Esophagus mucosa (tissue), 1 donor: ENCODE data around the gene PPFIA2. TPM values are rescaled to one million over a fixed set of nuclear protein-coding genes. Genes with fewer than 3 reads are reported as not detected.
"Not testable (repeated sequence)": the region's sequence is repeated elsewhere in the genome, so short reads cannot be mapped to it uniquely, and the experiment has no call there.

ENCODE experiments used
- ATAC-seq: fragments of 200-7000 bp; cut with Tn5 transposase; one replicate; pipeline ENCODE4 v1.9.1; 2020
- total RNA-seq: library from RNA; stranded (reverse); gene quantifications from one replicate; pipeline ENCODE4 v1.2.4, GENCODE V29; 2023
- donor health status: DM: yes; HTN: yes; CAD: no.

Gene PPFIA2
- total RNA-seq, 1 donor from 2014 or later = not detected

GRCh38 chr12:81659310-81659709 lies 99.8 kb downstream of the PPFIA2 start:
- ATAC-seq = not testable (repeated sequence)

- no peak for ATAC-seq
These were observed 114.6 kb downstream of the PPFIA2 start for GRCh38 chr12:81644503-81644902.

GRCh38 chr12:81639196-81639595 lies 120.0 kb downstream of the PPFIA2 start:
- ATAC-seq = no peak

GRCh38 chr12:81633127-81633526 lies 126.0 kb downstream of the PPFIA2 start:
- ATAC-seq = no peak

- no peak for ATAC-seq
These were observed 131.6 kb downstream of the PPFIA2 start for GRCh38 chr12:81627336-81628189.

GRCh38 chr12:81626406-81626805 lies 132.7 kb downstream of the PPFIA2 start:
- ATAC-seq = no peak

GRCh38 chr12:81617915-81618314 lies 141.2 kb downstream of the PPFIA2 start:
- ATAC-seq = no peak

- ATAC-seq = no peak
These were observed 144.0 kb downstream of the PPFIA2 start for GRCh38 chr12:81615026-81615588.

GRCh38 chr12:81610955-81611889 lies 147.9 kb downstream of the PPFIA2 start:
- ATAC-seq = no peak

GRCh38 chr12:81597928-81598604 lies 161.1 kb downstream of the PPFIA2 start:
- no peak for ATAC-seq

GRCh38 chr12:81596558-81596957 lies 162.6 kb downstream of the PPFIA2 start:
- ATAC-seq = no peak

- no peak for ATAC-seq
These were observed 167.9 kb downstream of the PPFIA2 start for GRCh38 chr12:81591256-81591655.

- not testable (repeated sequence) for ATAC-seq
These were observed 168.4 kb downstream of the PPFIA2 start for GRCh38 chr12:81590703-81591102.

GRCh38 chr12:81588235-81589008 lies 170.7 kb downstream of the PPFIA2 start:
- ATAC-seq = no peak

- ATAC-seq = no peak
These were observed 173.4 kb downstream of the PPFIA2 start for GRCh38 chr12:81585787-81586186.

- ATAC-seq = no peak
These were observed 185.9 kb downstream of the PPFIA2 start for GRCh38 chr12:81573228-81573627.

GRCh38 chr12:81572411-81572810 lies 186.7 kb downstream of the PPFIA2 start:
- ATAC-seq = no peak

- no peak for ATAC-seq
These were observed 188.9 kb downstream of the PPFIA2 start for GRCh38 chr12:81570234-81570633.

- ATAC-seq = no peak
These were observed 194.9 kb downstream of the PPFIA2 start for GRCh38 chr12:81564237-81564636.

GRCh38 chr12:81558031-81558430 lies 201.1 kb downstream of the PPFIA2 start:
- ATAC-seq = no peak

GRCh38 chr12:81546811-81547210 lies 212.3 kb downstream of the PPFIA2 start:
- no peak for ATAC-seq
